GM12878 (cell line): Measurements from ENCODE around the gene ALDH1A3. TPM values are rescaled to one million over a fixed set of nuclear protein-coding genes. Genes with fewer than 3 reads are reported as not detected.

ENCODE experiments used
- ATAC-seq: fragments of 200-7000 bp; cut with Tn5 transposase; 3 replicates; pipeline ENCODE4 v1.9.1; 2020; ENCODE audit warnings: mild to moderate bottlenecking, moderate library complexity
- BruUV-seq: library from RNA; stranded (reverse); fragments of 400-500 nt; replicated peaks from 2 replicates; lab custom pipeline; 2021; lab: Mats Ljungman, UMichigan
- CTCF ChIA-PET: fragments of 300-600 bp; sonication (Branson Sonifier 250); formaldehyde crosslinking; extraction: SDS; loops from one replicate; lab custom pipeline; 2021; ENCODE audit warnings: inconsistent platforms; lab: Yijun Ruan, JAX
- POLR2A ChIA-PET: fragments of 350-600 bp; formaldehyde crosslinking; extraction: SDS; loops from one replicate; lab custom pipeline; 2021; ENCODE audit warnings: inconsistent platforms; lab: Charles Lee
- RAD21 ChIA-PET: fragments of 300-600 bp; sonication (Branson Sonifier 250); formaldehyde crosslinking; loops from one replicate; lab custom pipeline; 2023; ENCODE audit warnings: antibody characterized with exemption; ENCODE audit not compliant: unreplicated experiment; lab: Charles Lee
- SMC1A ChIA-PET: fragments of 300-600 bp; sonication (Branson Sonifier 250); formaldehyde crosslinking; loops from one replicate; lab custom pipeline; 2023; ENCODE audit not compliant: unreplicated experiment, uncharacterized antibody; lab: Charles Lee
- DNase-seq: peaks from one replicate; pipeline ENCODE4 v3.0.0-alpha.2; 2011; ENCODE audit warnings: low read depth, low spot score
- FAIRE-seq: peaks from 3 replicates; lab custom pipeline; 2011; peaks lifted over from hg19 to GRCh38; lab: Jason Lieb, UNC
- H2AFZ ChIP-seq: 2 replicates; pipeline ENCODE4 v1.6.0; 2011; ENCODE audit warnings: low read depth, low read length, control low read depth; ENCODE audit not compliant: control insufficient read depth
- H3K27ac ChIP-seq: 2 replicates; pipeline ENCODE4 v1.5.1; 2011; ENCODE audit warnings: control low read depth; ENCODE audit not compliant: control insufficient read depth, insufficient read depth
- H3K27me3 ChIP-seq, 2 experiments: replicated peaks in 1 of 2; 2 replicates each; pipeline versions ENCODE4 v1.6.0 to v1.6.1; 2011; ENCODE audit warnings: low read length in 1 of 2; ENCODE audit not compliant: control insufficient read depth in 2 of 2, insufficient read depth in 2 of 2
- H3K36me3 ChIP-seq, 2 experiments: 2 replicates each; pipeline ENCODE4 v1.5.1; 2011; ENCODE audit warnings: low read length in 1 of 2; ENCODE audit not compliant: control insufficient read depth in 2 of 2, insufficient read depth in 2 of 2
- H3K4me1 ChIP-seq: 2 replicates; pipeline ENCODE4 v1.6.1; 2011; ENCODE audit warnings: mild to moderate bottlenecking, low read length, moderate library complexity, mixed read lengths; ENCODE audit not compliant: control insufficient read depth, insufficient read depth
- H3K4me2 ChIP-seq: 2 replicates; pipeline ENCODE4 v1.6.0; 2011; ENCODE audit warnings: control low read depth; ENCODE audit not compliant: control insufficient read depth, insufficient read depth
- H3K4me3 ChIP-seq: fragments of 200-600 bp; sonication (generic); 2 replicates; pipeline ENCODE4 v1.5.1; 2016
- H3K79me2 ChIP-seq: 2 replicates; pipeline ENCODE4 v1.6.0; 2011; ENCODE audit warnings: low read length; ENCODE audit not compliant: control insufficient read depth, insufficient read depth
- H3K9ac ChIP-seq: 2 replicates; pipeline ENCODE4 v1.8.0; 2011; ENCODE audit warnings: low read length, control low read depth, mixed read lengths; ENCODE audit not compliant: control insufficient read depth, insufficient read depth
- H3K9me3 ChIP-seq: replicated peaks from 3 replicates; pipeline ENCODE4 v1.5.1; 2011; ENCODE audit warnings: mild to moderate bottlenecking, low read length; ENCODE audit not compliant: control insufficient read depth, insufficient read depth
- H4K20me1 ChIP-seq: 2 replicates; pipeline ENCODE4 v1.6.0; 2011; ENCODE audit not compliant: control insufficient read depth, insufficient read depth
- BMI1 ChIP-seq: fragments of 450-650 bp; IDR thresholded peaks from 2 replicates; pipeline ENCODE4 v1.6.1; 2016; ENCODE audit warnings: mild to moderate bottlenecking, moderate library complexity, borderline replicate concordance
- CREB1 ChIP-seq: IDR thresholded peaks from 2 replicates; pipeline ENCODE4 v1.6.1; 2012; ENCODE audit warnings: low read depth, mild to moderate bottlenecking, inconsistent platforms
- HDAC2 ChIP-seq: fragments of 200-600 bp; sonication (generic); IDR thresholded peaks from 2 replicates; pipeline ENCODE4 v1.6.1; 2017
- MAX ChIP-seq: IDR thresholded peaks from 2 replicates; pipeline ENCODE4 v1.6.1; 2012; ENCODE audit warnings: low read depth, low read length, improper control_type of control experiment
- MEF2B ChIP-seq: fragments of 450-650 bp; IDR thresholded peaks from 2 replicates; pipeline ENCODE4 v1.6.1; 2018; ENCODE audit warnings: mild to moderate bottlenecking, moderate library complexity; ENCODE audit not compliant: partially characterized antibody, poor library complexity, severe bottlenecking
- MLLT1 ChIP-seq: fragments of 450-650 bp; IDR thresholded peaks from 2 replicates; pipeline ENCODE4 v1.6.1; 2016; ENCODE audit warnings: mild to moderate bottlenecking
- MTA2 ChIP-seq: fragments of 450-650 bp; IDR thresholded peaks from 2 replicates; pipeline ENCODE4 v1.6.1; 2016; ENCODE audit warnings: low read depth, mild to moderate bottlenecking, moderate library complexity
- NR2C2 ChIP-seq: IDR thresholded peaks from 2 replicates; pipeline ENCODE4 v1.6.1; 2011; ENCODE audit warnings: borderline replicate concordance, low read depth; ENCODE audit not compliant: control insufficient read depth, insufficient read length
- RFX5 ChIP-seq: IDR thresholded peaks from 2 replicates; pipeline ENCODE4 v1.6.1; 2011; ENCODE audit warnings: low read depth, low read length, improper control_type of control experiment
- SIN3A ChIP-seq: IDR thresholded peaks from 2 replicates; pipeline ENCODE4 v1.6.1; 2012; ENCODE audit warnings: low read depth, low read length, improper control_type of control experiment
- SREBF2 ChIP-seq: IDR thresholded peaks from 2 replicates; pipeline ENCODE4 v1.6.1; 2012; ENCODE audit warnings: mild to moderate bottlenecking, low read length
- YBX1 ChIP-seq: fragments of 450-650 bp; IDR thresholded peaks from 2 replicates; pipeline ENCODE4 v1.6.1; 2016; ENCODE audit warnings: antibody characterized with exemption
- YY1 ChIP-seq: IDR thresholded peaks from 2 replicates; pipeline ENCODE4 v1.6.1; 2011; ENCODE audit warnings: low read depth, mild to moderate bottlenecking, low read length
- ZZZ3 ChIP-seq: IDR thresholded peaks from 2 replicates; pipeline ENCODE4 v1.6.1; 2011; ENCODE audit warnings: low read depth; ENCODE audit not compliant: control insufficient read depth, insufficient read length
- WGBS: methylation state at CpG from one replicate; pipeline ENCODE4 v1.1.6; 2016; ENCODE audit warnings: low lambda C conversion rate; ENCODE audit not compliant: insufficient replicate concordance, insufficient coverage; ENCODE audit errors: missing lambda C conversion rate; 5-methylcytosine and 5-hydroxymethylcytosine counted together
- in situ Hi-C: fragments of 300-500 bp; cut with MboI; formaldehyde crosslinking; loops from 9 replicates; pipeline ENCODE4 v1.14.3; 2018; ENCODE audit warnings: mixed read lengths
- intact Hi-C: fragments of 100-400 bp; cut with micrococcal nuclease; formaldehyde crosslinking; loops from one replicate; pipeline ENCODE4 v1.14.2; 2022; ENCODE audit not compliant: unreplicated experiment
- polyA plus RNA-seq, 11 experiments: library from polyadenylated mRNA; depleted of rRNA in 4 of 11; unstranded in 6 of 11; stranded (reverse) in 5 of 11; fragments of >200 nt; fragmentation: Nextera tagmentation in 4 of 11; fragmentation: Illumina TruSeq in 1 of 11; extraction: Ambion mirVana in 4 of 11; extraction: Trizol in 1 of 11; gene quantifications; 1 replicate in 1 of 11; 2 replicates in 10 of 11; pipeline versions ENCODE4 v1.2.1 to v1.2.3, GENCODE V29; 2011 to 2016; ENCODE audit warnings: inconsistent platforms in 2 of 11, missing spikeins in 2 of 11, low read depth in 1 of 11
- total RNA-seq, 4 experiments: library from RNA; depleted of rRNA in 3 of 4; stranded (reverse); fragments of >200 nt in 3 of 4; fragmentation: Illumina TruSeq in 1 of 4; extraction: Trizol in 1 of 4; gene quantifications; 2 replicates each; pipeline versions ENCODE4 v1.2.1 to v1.2.3, GENCODE V29; 2013 to 2021
- TF ChIP-seq, protein P1 (sequence below): fragments of 450-650 bp; IDR thresholded peaks from 2 replicates; pipeline ENCODE4 v1.6.1; 2018; ENCODE audit warnings: borderline replicate concordance, mild to moderate bottlenecking; ENCODE audit not compliant: partially characterized antibody
- TF ChIP-seq, protein P2 (sequence below): fragments of 450-650 bp; formaldehyde crosslinking; IDR thresholded peaks from 2 replicates; pipeline ENCODE4 v1.5.0; 2022; ENCODE audit warnings: mild to moderate bottlenecking, missing genetic modification characterization

ALDH1A3 gene
- total and polyA plus RNA-seq, 10 of the 15 experiments (the other 5 are each of a cell fraction or from before 2014, with no cell fraction given), result 0.06 to 0.69 (median 0.18) TPM

DNA sequence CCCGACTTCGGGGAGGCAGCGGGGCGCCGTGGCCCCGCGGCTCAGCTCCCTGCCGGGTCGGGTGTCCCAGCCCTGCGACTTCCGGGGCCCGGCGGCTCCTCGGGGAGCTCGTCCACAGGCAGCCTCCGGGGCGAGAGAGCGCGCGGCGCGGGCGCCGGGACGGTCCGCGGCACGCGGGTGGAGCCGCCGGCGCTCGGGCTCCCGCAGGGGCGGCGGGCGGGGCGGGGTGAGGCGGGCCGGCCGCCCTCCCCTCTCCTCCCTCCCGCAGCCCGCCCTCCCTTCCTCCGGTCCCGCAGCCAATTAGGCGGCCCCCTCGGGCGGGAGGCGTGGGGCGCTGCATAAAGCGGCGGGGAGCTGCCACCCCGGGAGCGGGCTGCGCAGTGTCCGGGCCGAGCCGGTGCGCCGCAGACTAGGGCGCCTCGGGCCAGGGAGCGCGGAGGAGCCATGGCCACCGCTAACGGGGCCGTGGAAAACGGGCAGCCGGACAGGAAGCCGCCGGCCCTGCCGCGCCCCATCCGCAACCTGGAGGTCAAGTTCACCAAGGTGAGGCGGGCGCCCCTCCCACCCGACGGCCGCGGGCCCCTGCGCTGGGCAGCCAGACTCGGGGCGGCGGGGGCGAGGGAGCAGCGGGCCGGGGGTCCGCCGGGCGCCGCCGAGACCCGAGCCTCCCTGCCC, at the start of gene ALDH1A3 (continued):
- TF ChIP-seq MLLT1 (no peak), SIN3A (no peak), MTA2 (no peak), BMI1 (no peak), MEF2B (no peak)

GRCh38 chr15:100831467-100831866, 48.2 kb upstream of the ALDH1A3 start:
- intact Hi-C loops, result loop anchor here (10.0 kb wide), 1 partner anchor 127 kb away; no protein-coding TSS in a partner anchor
- WGBS, result 0% methylated on average over 5 of the region's 5 CpGs
- ChIA-PET SMC1A (interaction anchor here (0.6 kb wide), 1 partner anchor 68 kb away, joined by 3 read pairs; no protein-coding TSS in a partner anchor), CTCF (no interaction called here), POLR2A (no interaction called here), RAD21 (no interaction called here)
- H3K4me2 ChIP-seq, result no peak overlapping the region
- BruUV-seq, result no TSS peak
- H3K4me3 ChIP-seq, result no peak overlapping the region
- no peaks in the 10 kb centered on the region; the same call in 1 of the 2 replicates for H3K4me1 ChIP-seq
- H3K79me2 ChIP-seq, result no peaks in the 10 kb centered on the region
- DNase-seq, result no peak
- H2AFZ ChIP-seq, result no peak overlapping the region
- no peaks in the 10 kb centered on the region for H3K36me3 ChIP-seq
- in situ Hi-C loops, result no loop called here
- no peak for FAIRE-seq
- ATAC-seq, result no peak
- H4K20me1 ChIP-seq, result no peaks in the 10 kb centered on the region
- H3K9me3 ChIP-seq, result no peaks in the 10 kb centered on the region; the same call in 2 of the 3 replicates
- H3K27me3 ChIP-seq, result no peaks in the 10 kb centered on the region; a peak in 1 of 4 replicates
- H3K27ac ChIP-seq, result no peak overlapping the region
- H3K9ac ChIP-seq, result no peak overlapping the region
- no peak for TF ChIP-seq HDAC2
- TF ChIP-seq YY1, result no peak
- no peak for TF ChIP-seq ZZZ3
- TF ChIP-seq MAX, result no peak
- TF ChIP-seq NR2C2, result no peak
- TF ChIP-seq, protein P1, sequence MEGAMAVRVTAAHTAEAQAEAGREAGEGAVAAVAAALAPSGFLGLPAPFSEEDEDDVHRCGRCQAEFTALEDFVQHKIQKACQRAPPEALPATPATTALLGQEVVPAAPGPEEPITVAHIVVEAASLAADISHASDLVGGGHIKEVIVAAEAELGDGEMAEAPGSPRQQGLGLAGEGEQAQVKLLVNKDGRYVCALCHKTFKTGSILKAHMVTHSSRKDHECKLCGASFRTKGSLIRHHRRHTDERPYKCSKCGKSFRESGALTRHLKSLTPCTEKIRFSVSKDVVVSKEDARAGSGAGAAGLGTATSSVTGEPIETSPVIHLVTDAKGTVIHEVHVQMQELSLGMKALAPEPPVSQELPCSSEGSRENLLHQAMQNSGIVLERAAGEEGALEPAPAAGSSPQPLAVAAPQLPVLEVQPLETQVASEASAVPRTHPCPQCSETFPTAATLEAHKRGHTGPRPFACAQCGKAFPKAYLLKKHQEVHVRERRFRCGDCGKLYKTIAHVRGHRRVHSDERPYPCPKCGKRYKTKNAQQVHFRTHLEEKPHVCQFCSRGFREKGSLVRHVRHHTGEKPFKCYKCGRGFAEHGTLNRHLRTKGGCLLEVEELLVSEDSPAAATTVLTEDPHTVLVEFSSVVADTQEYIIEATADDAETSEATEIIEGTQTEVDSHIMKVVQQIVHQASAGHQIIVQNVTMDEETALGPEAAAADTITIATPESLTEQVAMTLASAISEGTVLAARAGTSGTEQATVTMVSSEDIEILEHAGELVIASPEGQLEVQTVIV, result no peak
- TF ChIP-seq CREB1, result no peak
- no peak for TF ChIP-seq SREBF2
- TF ChIP-seq, protein P2, sequence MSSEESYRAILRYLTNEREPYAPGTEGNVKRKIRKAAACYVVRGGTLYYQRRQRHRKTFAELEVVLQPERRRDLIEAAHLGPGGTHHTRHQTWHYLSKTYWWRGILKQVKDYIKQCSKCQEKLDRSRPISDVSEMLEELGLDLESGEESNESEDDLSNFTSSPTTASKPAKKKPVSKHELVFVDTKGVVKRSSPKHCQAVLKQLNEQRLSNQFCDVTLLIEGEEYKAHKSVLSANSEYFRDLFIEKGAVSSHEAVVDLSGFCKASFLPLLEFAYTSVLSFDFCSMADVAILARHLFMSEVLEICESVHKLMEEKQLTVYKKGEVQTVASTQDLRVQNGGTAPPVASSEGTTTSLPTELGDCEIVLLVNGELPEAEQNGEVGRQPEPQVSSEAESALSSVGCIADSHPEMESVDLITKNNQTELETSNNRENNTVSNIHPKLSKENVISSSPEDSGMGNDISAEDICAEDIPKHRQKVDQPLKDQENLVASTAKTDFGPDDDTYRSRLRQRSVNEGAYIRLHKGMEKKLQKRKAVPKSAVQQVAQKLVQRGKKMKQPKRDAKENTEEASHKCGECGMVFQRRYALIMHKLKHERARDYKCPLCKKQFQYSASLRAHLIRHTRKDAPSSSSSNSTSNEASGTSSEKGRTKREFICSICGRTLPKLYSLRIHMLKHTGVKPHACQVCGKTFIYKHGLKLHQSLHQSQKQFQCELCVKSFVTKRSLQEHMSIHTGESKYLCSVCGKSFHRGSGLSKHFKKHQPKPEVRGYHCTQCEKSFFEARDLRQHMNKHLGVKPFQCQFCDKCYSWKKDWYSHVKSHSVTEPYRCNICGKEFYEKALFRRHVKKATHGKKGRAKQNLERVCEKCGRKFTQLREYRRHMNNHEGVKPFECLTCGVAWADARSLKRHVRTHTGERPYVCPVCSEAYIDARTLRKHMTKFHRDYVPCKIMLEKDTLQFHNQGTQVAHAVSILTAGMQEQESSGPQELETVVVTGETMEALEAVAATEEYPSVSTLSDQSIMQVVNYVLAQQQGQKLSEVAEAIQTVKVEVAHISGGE (CRISPR knock-in tag), result no peak
- no peak for TF ChIP-seq RFX5
- no peak for TF ChIP-seq YBX1
